Measurements from ENCODE around the gene TANGO6. TPM values are rescaled to one million over a fixed set of nuclear protein-coding genes. Genes with fewer than 3 reads are reported as not detected.
"Not testable (repeated sequence)": the region's sequence is repeated elsewhere in the genome, so short reads cannot be mapped to it uniquely, and the experiment has no call there.

TANGO6 gene
- total RNA-seq, 1 experiment from 2014 or later = 21.8 TPM

DNA sequence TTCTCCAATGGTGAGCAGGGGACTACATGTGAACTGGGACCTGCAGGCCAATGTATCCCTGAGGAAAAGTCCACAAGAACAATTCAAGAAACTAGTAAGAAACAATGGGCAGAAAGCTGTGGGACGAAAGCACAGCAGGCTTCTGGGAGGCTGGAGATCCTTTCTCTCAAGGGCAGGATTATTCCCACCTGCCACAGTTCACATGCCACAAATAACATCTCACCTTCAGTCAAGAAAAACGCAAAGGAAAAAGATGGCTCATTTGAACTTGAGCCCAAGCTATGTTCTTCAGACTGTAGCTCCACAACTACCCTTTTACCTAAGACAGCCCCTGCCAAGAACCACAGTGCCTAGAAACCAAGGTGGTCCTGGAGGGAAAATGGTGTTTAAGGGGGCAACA, 275.1 kb downstream of the TANGO6 start:
- Histone ChIP-seq H3K4me3 (ENCODE audit: low read length) (no peak overlapping the region), H3K79me2 (ENCODE audit: low read length) (peaks cover 21% of the 10 kb centered on the region), H2AFZ (ENCODE audit: low read length) (no peak overlapping the region), H4K20me1 (ENCODE audit: insufficient read depth, low read depth, low read length) (peaks cover 11% of the 10 kb centered on the region; the same call in 1 of the 2 replicates), H3K27me3 (ENCODE audit: low read length) (no peaks in the 10 kb centered on the region), H3K4me1 (ENCODE audit: low read length) (no peaks in the 10 kb centered on the region), H3K9ac (ENCODE audit: low read length) (no peak overlapping the region), H3K36me3 (ENCODE audit: insufficient read depth, low read length) (peaks cover 12% of the 10 kb centered on the region), H3K9me2 (replicated peaks; ENCODE audit: insufficient read depth, low read length) (no peaks in the 10 kb centered on the region), H3K9me3 (ENCODE audit: low read length) (no peaks in the 10 kb centered on the region), H3K27ac (ENCODE audit: low read length) (no peak overlapping the region), H3K4me2 (ENCODE audit: low read depth, low read length, poor library complexity, severe bottlenecking) (no peak overlapping the region)
- no peak for DNase-seq

DNA sequence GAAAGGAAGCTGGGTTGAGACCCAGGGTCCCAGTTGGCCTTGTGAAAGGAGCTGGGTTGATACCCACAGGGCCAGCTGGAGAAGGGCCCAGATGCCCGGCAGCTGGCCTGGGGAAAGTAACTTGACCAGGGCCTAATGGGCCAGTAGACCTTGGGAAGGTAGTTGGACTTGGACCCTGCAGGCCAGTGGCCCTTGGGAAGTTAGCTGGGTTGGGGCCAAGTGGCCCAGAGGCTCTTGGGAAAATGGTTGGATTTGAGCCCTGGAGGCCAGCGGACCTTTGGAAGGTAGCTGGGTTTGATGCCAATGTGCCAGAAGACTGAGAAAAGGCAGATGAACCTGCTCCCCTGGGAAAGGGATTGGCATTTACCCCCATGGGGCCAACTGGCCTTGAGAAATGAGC, 275.7 kb downstream of the TANGO6 start:
- H4K20me1 ChIP-seq (ENCODE audit: insufficient read depth, low read depth, low read length) = peaks cover 11% of the 10 kb centered on the region; the same call in 1 of the 2 replicates
- H3K79me2 ChIP-seq (ENCODE audit: low read length) = peaks cover 26% of the 10 kb centered on the region

DNA sequence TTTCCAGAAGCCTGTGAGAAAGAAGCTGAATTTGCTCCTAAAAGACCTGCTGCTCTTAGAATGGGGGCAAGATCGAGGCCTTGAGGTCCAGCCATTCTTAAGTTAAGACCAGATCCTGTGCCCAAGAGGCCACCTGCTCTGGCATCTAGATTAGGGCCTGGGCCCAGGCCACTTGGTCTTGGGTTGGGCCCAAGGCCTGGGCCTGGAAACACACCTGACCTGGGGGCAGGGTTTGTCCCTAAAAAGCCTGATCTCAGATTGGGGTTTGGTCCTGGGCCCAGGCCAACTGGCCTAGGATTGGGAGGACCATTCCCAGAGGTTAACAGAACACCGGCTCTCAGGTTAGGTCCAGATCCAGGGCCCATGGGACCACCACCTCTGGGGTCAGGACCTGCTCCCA, 276.2 kb downstream of the TANGO6 start:
- H3K27ac ChIP-seq (ENCODE audit: low read length) = no peak overlapping the region
- no peak overlapping the region for H2AFZ ChIP-seq (ENCODE audit: low read length)
- H3K9ac ChIP-seq (ENCODE audit: low read length) = no peak overlapping the region
- no peaks in the 10 kb centered on the region for H3K27me3 ChIP-seq (ENCODE audit: low read length)
- no peak overlapping the region for H3K4me3 ChIP-seq (ENCODE audit: low read length)
- no peaks in the 10 kb centered on the region for H3K4me1 ChIP-seq (ENCODE audit: low read length)
- DNase-seq = no peak
- peaks cover 11% of the 10 kb centered on the region; the same call in 1 of the 2 replicates for H4K20me1 ChIP-seq (ENCODE audit: insufficient read depth, low read depth, low read length)
- H3K36me3 ChIP-seq (ENCODE audit: insufficient read depth, low read length) = peaks cover 12% of the 10 kb centered on the region
- no peaks in the 10 kb centered on the region for H3K9me2 ChIP-seq (replicated peaks; ENCODE audit: insufficient read depth, low read length)
- H3K79me2 ChIP-seq (ENCODE audit: low read length) = peaks cover 32% of the 10 kb centered on the region
- H3K9me3 ChIP-seq (ENCODE audit: low read length) = no peaks in the 10 kb centered on the region
- H3K4me2 ChIP-seq (ENCODE audit: low read depth, low read length, poor library complexity, severe bottlenecking) = no peak overlapping the region

More for the DNA sequence above, 275.7 kb downstream of the TANGO6 start:
- H2AFZ ChIP-seq (ENCODE audit: low read length) = no peak overlapping the region
- no peaks in the 10 kb centered on the region for H3K9me2 ChIP-seq (replicated peaks; ENCODE audit: insufficient read depth, low read length)
- H3K4me1 ChIP-seq (ENCODE audit: low read length) = no peaks in the 10 kb centered on the region
- no peaks in the 10 kb centered on the region for H3K27me3 ChIP-seq (ENCODE audit: low read length)
- no peak overlapping the region for H3K9ac ChIP-seq (ENCODE audit: low read length)
- H3K36me3 ChIP-seq (ENCODE audit: insufficient read depth, low read length) = peaks cover 12% of the 10 kb centered on the region
- H3K4me2 ChIP-seq (ENCODE audit: low read depth, low read length, poor library complexity, severe bottlenecking) = no peak overlapping the region
- H3K4me3 ChIP-seq (ENCODE audit: low read length) = no peak overlapping the region
- no peaks in the 10 kb centered on the region for H3K9me3 ChIP-seq (ENCODE audit: low read length)
- H3K27ac ChIP-seq (ENCODE audit: low read length) = no peak overlapping the region
- no peak for DNase-seq

DNA sequence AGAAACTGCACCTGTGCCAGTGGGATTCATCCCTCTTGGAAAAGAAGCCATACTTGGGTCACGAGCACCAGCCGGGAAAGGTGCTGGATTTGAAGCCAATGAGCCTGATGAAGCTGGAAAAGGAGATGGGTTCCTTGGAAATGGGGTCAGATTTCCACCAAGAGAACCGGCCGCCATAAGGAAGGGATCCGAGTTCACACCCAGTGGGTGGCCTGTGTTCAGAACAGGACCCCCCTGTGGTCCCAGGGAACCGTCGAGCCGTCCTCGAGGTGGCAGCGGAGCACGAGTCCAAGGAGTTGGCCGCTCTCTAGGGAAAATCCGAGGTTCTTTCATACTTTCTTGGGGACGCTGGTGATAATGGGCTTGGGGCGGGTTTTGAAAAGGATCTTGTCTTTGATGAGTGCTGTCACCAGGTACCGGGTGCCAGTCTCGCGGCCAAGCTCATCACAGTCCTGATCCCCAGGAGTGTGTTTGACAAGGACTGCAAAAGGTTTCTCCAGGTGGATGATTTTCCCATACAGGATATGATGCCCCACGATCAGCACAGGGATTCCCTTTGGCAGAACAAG, 276.8 kb downstream of the TANGO6 start:
- peaks cover 12% of the 10 kb centered on the region for H3K36me3 ChIP-seq (ENCODE audit: insufficient read depth, low read length)

DNA sequence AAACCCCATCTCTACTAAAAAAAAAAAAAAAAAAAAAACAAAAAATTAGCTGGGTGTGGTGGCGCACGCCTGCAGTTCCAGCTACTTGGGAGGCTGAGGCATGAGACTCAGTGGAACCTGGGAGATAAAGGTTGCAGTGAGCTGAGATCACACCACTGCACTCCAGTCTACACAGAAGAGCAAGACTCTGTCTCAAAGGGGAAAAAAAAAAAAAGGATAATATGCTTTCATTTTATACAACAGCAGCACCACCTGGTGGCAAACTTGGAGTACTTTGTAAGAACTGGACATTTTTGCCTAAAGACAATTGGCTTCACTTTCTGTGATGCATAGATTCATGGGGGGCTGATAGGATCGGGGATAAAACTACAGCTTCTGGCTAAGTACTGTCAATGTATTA, 280.6 kb downstream of the TANGO6 start:
- no peak overlapping the region for H3K9ac ChIP-seq (ENCODE audit: low read length)
- no peaks in the 10 kb centered on the region for H3K27me3 ChIP-seq (ENCODE audit: low read length)
- H3K27ac ChIP-seq (ENCODE audit: low read length) = no peak overlapping the region
- peak; percentile 88 for DNase-seq
- peaks cover 12% of the 10 kb centered on the region for H3K36me3 ChIP-seq (ENCODE audit: insufficient read depth, low read length)
- peaks cover 71% of the 10 kb centered on the region for H3K79me2 ChIP-seq (ENCODE audit: low read length)
- H4K20me1 ChIP-seq (ENCODE audit: insufficient read depth, low read depth, low read length) = peaks cover 10% of the 10 kb centered on the region; the same call in 1 of the 2 replicates
- H3K9me3 ChIP-seq (ENCODE audit: low read length) = no peaks in the 10 kb centered on the region
- H2AFZ ChIP-seq (ENCODE audit: low read length) = no peak overlapping the region
- no peak overlapping the region for H3K4me2 ChIP-seq (ENCODE audit: low read depth, low read length, poor library complexity, severe bottlenecking)
- no peaks in the 10 kb centered on the region for H3K4me1 ChIP-seq (ENCODE audit: low read length)
- H3K9me2 ChIP-seq (replicated peaks; ENCODE audit: insufficient read depth, low read length) = no peaks in the 10 kb centered on the region
- no peak overlapping the region for H3K4me3 ChIP-seq (ENCODE audit: low read length)

More for the DNA sequence above, 276.8 kb downstream of the TANGO6 start:
- DNase-seq = no peak
- Histone ChIP-seq H4K20me1 (ENCODE audit: insufficient read depth, low read depth, low read length) (peaks cover 8% of the 10 kb centered on the region; the same call in 1 of the 2 replicates), H3K27ac (ENCODE audit: low read length) (no peak overlapping the region), H3K4me3 (ENCODE audit: low read length) (no peak overlapping the region), H3K4me2 (ENCODE audit: low read depth, low read length, poor library complexity, severe bottlenecking) (no peak overlapping the region), H3K9ac (ENCODE audit: low read length) (no peak overlapping the region), H3K9me2 (replicated peaks; ENCODE audit: insufficient read depth, low read length) (no peaks in the 10 kb centered on the region), H3K4me1 (ENCODE audit: low read length) (no peaks in the 10 kb centered on the region), H3K9me3 (ENCODE audit: low read length) (no peaks in the 10 kb centered on the region), H3K79me2 (ENCODE audit: low read length) (peaks cover 37% of the 10 kb centered on the region), H2AFZ (ENCODE audit: low read length) (no peak overlapping the region), H3K27me3 (ENCODE audit: low read length) (no peaks in the 10 kb centered on the region)

DNA sequence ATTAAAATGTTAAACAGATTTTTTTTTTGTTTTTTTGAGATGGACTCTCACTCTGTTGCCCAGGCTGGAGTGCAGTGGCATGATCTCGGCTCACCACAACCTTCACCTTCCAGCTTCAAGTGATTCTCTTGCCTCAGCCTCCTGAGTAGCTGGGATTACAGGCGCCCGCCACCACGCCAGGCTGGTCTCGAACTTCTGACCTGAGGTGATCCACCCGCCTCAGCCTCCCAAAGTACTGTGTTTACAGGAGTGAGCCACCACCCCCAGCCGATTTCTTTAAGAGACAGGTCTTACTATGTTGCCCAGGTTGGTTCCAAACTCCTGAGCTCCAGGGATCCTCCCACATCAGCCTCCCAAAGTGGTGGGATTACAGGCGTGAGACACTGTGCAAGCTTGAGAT, 281.1 kb downstream of the TANGO6 start:
- not testable (repeated sequence) for H3K4me1 ChIP-seq (ENCODE audit: low read length); DNase-seq; H3K4me3 ChIP-seq (ENCODE audit: low read length); H2AFZ ChIP-seq (ENCODE audit: low read length); H3K4me2 ChIP-seq (ENCODE audit: low read depth, low read length, poor library complexity, severe bottlenecking); H3K9me3 ChIP-seq (ENCODE audit: low read length); H3K9ac ChIP-seq (ENCODE audit: low read length); H3K27me3 ChIP-seq (ENCODE audit: low read length); H3K9me2 ChIP-seq (replicated peaks; ENCODE audit: insufficient read depth, low read length); H3K36me3 ChIP-seq (ENCODE audit: insufficient read depth, low read length); H3K27ac ChIP-seq (ENCODE audit: low read length)
- Histone ChIP-seq H3K79me2 (ENCODE audit: low read length) (peaks cover 74% of the 10 kb centered on the region), H4K20me1 (ENCODE audit: insufficient read depth, low read depth, low read length) (peaks cover 10% of the 10 kb centered on the region; the same call in 1 of the 2 replicates)

DNA sequence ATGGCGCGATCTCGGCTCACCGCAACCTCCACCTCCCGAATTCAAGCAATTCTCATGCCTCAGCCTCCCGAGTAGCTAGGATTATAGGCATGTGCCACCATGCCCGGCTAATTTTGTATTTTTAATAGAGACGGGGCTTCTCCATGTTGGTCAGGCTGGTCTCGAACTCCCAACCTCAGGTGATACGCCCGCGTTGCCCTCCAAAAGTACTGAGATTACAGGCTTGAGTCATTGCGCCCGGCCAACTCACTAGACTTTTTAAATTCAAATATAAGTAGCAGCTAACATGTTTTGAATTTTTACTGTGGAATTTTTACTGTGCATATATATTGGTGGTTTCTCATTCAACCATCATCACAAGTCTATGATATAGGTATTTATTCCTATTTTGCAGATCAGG, 281.6 kb downstream of the TANGO6 start:
- H3K9ac ChIP-seq (ENCODE audit: low read length); DNase-seq; H3K4me2 ChIP-seq (ENCODE audit: low read depth, low read length, poor library complexity, severe bottlenecking); H3K27me3 ChIP-seq (ENCODE audit: low read length); H3K36me3 ChIP-seq (ENCODE audit: insufficient read depth, low read length); H3K9me3 ChIP-seq (ENCODE audit: low read length); H2AFZ ChIP-seq (ENCODE audit: low read length); H3K4me3 ChIP-seq (ENCODE audit: low read length); H3K9me2 ChIP-seq (replicated peaks; ENCODE audit: insufficient read depth, low read length); H3K27ac ChIP-seq (ENCODE audit: low read length); H3K4me1 ChIP-seq (ENCODE audit: low read length): not testable (repeated sequence)
- Histone ChIP-seq H3K79me2 (ENCODE audit: low read length) (peaks cover 80% of the 10 kb centered on the region), H4K20me1 (ENCODE audit: insufficient read depth, low read depth, low read length) (peaks cover 14% of the 10 kb centered on the region)

DNA sequence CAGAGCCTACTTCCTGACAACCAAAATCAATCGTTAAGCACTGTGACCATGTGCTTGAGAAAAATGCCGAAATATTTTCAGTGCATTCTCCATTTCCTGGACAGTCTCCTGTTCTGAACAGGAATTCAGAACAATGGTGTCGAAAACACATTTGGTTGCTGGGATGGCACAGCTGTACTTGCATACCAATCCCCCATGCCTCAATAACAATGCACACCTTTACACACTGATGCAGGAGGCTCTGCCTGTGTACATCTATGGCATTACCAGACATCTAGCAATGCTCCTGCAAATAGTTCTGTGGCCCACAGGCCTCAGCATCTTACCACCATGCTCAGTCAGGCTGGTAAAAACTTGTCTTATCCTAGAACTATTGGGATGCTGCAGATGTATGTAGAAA, 282.9 kb downstream of the TANGO6 start:
- Histone ChIP-seq H3K4me3 (ENCODE audit: low read length) (no peak overlapping the region), H2AFZ (ENCODE audit: low read length) (no peak overlapping the region), H3K36me3 (ENCODE audit: insufficient read depth, low read length) (no peaks in the 10 kb centered on the region; the same call in 1 of the 2 replicates), H3K4me1 (ENCODE audit: low read length) (peaks cover 11% of the 10 kb centered on the region), H3K4me2 (ENCODE audit: low read depth, low read length, poor library complexity, severe bottlenecking) (no peak overlapping the region), H3K9me3 (ENCODE audit: low read length) (no peaks in the 10 kb centered on the region), H3K79me2 (ENCODE audit: low read length) (peaks cover 82% of the 10 kb centered on the region), H3K9ac (ENCODE audit: low read length) (no peak overlapping the region), H3K9me2 (replicated peaks; ENCODE audit: insufficient read depth, low read length) (no peaks in the 10 kb centered on the region), H3K27ac (ENCODE audit: low read length) (no peak overlapping the region), H4K20me1 (ENCODE audit: insufficient read depth, low read depth, low read length) (peaks cover 14% of the 10 kb centered on the region), H3K27me3 (ENCODE audit: low read length) (no peaks in the 10 kb centered on the region)
- DNase-seq = no peak

Measured in Karpas-422 (cell line).